ENCODE results near the gene GMPR2.

Gene GMPR2

GRCh38 chr14:24252289-24253124, 19.8 kb downstream of the GMPR2 start:
- DNase-seq (ENCODE audit: low read depth in 2 of 2) = no peak

GRCh38 chr14:24253936-24254335, 21.2 kb downstream of the GMPR2 start:
- no peak for DNase-seq (ENCODE audit: low read depth in 2 of 2)

DNA sequence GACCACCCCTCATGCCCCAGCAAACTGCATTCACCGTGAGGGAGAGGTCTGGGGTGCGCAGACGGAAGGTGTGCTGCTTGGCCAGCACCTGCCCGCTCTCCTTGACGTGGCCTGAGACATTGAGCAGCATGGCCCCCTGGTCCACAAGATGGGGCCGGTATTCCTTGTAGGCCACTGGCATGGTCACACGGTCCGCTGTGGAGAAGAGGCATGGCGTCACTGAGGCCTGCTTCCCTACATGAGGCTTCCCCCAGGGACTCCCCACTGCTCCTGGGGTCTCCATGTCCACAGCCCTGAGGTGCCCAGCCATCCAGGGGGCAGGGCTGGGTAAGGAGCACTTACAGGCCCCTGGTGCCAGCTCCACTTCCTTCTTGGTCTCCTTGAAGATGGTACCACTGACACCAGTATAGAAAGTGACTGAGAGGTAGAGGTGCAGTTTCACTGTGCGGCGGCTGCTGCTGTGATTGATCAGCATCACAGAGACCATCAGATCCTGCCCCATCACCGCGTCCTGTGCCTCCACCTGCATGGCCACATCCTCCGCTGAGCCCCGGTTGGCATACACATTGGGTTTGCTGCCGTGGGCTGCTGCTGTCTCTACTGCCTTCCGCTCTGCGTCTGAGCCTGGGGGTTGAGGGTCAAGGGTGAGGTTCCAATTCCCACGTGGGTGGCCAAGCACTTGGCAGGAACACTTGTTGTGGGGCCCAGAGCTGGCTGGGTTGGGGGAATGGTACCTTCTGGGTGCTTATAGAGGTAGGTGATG, 22.1 kb downstream of the GMPR2 start:
- DNase-seq (ENCODE audit: low read depth in 2 of 2) = no peak

DNA sequence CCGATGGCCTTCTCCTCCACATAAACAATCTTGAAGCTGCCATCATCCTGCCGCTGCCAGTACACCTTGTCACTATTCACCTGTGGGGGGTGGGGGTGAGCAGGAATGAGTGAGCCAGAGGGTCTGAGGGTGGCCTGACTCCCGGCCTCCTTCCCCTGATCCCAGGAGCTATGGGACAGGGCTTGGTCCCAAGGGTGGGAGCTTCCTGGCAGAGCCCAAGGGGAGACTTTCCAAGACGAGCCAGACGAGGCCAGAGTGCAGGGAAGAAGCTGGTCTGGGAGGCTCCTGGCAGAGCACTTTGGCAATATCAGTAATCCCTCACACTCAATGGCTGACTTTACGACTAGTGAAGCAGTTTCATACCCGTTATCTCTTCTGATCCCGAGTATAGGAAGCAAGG, 22.7 kb downstream of the GMPR2 start:
- DNase-seq (ENCODE audit: low read depth in 2 of 2) = no peak

GRCh38 chr14:24255931-24256711, 23.4 kb downstream of the GMPR2 start:
- no peak for DNase-seq (ENCODE audit: low read depth in 2 of 2)

GRCh38 chr14:24256960-24257359, 24.2 kb downstream of the GMPR2 start:
- DNase-seq (ENCODE audit: low read depth in 2 of 2) = no peak

DNA sequence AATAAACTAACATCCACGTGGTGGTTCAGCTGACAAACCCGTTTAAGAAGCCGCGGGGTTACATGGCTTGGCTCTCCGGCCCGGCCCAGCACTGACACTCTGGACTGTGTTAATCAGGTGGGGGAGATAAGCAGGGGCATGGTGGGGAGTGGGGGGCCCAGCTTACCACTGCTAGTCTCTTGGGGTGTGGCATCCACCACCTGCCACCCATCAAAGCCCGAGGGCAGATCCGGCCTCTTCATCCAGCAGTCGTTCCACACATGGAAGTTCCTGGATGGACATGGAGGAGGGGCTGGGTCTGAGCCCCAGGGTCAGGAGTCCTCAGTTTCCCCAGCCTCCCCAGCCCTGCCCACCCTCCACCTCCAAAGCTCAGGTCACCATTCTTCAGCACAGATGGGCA, 25.4 kb downstream of the GMPR2 start:
- DNase-seq (ENCODE audit: low read depth in 2 of 2) = no peak

DNA sequence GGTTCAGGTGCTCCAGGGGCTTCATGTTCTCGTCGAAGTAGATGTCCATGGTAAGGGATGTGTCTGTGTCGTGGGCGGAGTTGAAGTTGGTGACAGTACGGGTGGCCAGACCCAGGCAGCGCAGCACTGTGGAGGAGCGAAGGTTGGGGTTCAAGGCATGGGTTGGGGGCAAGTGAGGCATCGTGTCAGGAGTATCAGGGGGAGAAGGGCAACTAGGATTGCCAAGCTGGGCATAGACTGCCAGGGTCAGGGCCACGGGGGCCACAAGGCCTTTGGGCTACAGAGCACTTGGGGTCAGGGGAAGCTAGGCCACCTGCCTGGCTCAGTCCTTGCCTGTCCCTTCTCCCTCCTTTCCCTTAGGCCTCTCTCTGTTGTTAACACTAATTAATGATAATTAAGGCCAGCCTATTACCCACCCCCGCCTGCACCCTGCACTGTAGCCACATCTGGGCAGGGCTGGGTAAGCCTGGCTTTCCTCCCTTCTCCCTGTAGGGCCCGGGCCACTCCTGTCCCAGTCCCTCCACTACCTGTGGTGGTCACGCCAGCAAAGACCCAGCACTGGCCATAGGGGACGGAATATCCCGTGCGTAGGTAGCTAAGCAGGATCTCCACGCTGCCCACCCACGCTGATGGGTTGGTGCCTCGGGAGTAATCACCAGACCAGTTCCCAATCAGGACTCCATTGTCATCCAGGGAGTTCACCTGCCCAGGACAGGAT, 26.0 kb downstream of the GMPR2 start:
- no peak for DNase-seq (ENCODE audit: low read depth in 2 of 2)

GRCh38 chr14:24259282-24260025, 26.7 kb downstream of the GMPR2 start:
- DNase-seq (ENCODE audit: low read depth in 2 of 2) = no peak

GRCh38 chr14:24260026-24260779, 27.5 kb downstream of the GMPR2 start:
- DNase-seq (ENCODE audit: low read depth in 2 of 2) = no peak

- DNase-seq (ENCODE audit: low read depth in 2 of 2) = no peak
These were observed 28.0 kb downstream of the GMPR2 start for GRCh38 chr14:24260780-24261157.

- no peak for DNase-seq (ENCODE audit: low read depth in 2 of 2)
These were observed 28.7 kb downstream of the GMPR2 start for GRCh38 chr14:24261256-24261968.

- no peak for DNase-seq (ENCODE audit: low read depth in 2 of 2)
These were observed 29.2 kb downstream of the GMPR2 start for GRCh38 chr14:24261969-24262327.

- DNase-seq (ENCODE audit: low read depth in 2 of 2) = no peak
These were observed 30.3 kb downstream of the GMPR2 start, which contains the start of gene TGM1 for GRCh38 chr14:24262821-24263733. TGM1 (minus strand) TSS chr14:24263177; CDS start chr14:24262352, 825 bp downstream.

GRCh38 chr14:24263848-24264247, 31.1 kb downstream of the GMPR2 start:
- DNase-seq (ENCODE audit: low read depth in 2 of 2) = no peak

DNA sequence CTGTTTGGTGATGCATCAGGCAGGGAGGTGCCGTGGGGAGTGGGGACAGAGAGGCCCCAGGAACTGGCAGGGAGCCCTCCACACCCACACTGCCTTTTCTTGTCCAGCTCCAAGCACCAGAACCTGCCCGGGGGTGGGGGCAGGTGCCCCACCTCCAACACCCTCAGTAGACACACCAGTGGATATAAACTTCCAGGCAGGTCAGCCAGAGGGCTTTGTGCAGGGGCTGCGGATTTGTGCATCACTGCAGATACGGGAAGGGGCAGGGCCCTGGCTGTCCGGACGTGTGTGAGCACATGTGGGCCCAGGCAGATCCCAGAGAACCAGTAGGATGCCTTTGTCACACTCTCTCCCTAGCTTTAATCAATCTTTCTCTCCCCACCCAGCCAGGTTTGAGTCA, 31.6 kb downstream of the GMPR2 start:
- no peak for DNase-seq (ENCODE audit: low read depth in 2 of 2)

- DNase-seq (ENCODE audit: low read depth in 2 of 2) = no peak
These were observed 33.9 kb downstream of the GMPR2 start for GRCh38 chr14:24266344-24267244.
